SH-SY5Y (cell line): ENCODE results near the gene DERA.

ENCODE experiments used
- GATA2 ChIP-seq: IDR thresholded peaks from 2 replicates; pipeline ENCODE4 v1.6.1; 2011; ENCODE audit warnings: mild to moderate bottlenecking, low read depth, low read length
- GATA3 ChIP-seq: IDR thresholded peaks from 2 replicates; pipeline ENCODE4 v1.6.1; 2011; ENCODE audit warnings: low read depth, mild to moderate bottlenecking, low read length, moderate library complexity

DNA sequence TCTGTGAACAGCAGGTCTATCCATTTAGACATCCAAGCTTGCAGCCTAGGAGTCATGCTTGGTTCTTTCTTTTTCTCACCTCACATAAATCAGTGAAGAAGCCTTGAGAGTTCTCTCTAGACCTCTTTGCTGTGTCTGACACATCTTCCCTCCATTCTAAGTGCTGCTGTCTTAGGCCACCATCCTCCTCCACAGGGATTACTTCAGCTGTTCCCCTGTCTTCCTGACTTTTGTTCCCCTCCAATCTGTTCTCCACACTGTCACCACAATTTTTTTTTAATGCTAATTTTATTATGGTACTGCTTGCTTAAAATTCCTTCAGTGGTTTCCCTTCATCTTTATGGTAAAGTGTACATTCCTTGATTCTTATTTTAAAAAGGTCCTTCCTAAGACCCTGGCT lies 71.8 kb downstream of the DERA start:
- TF ChIP-seq GATA2 (no peak), GATA3 (no peak)
